Hepatic stellate cell (primary cell): Measurements from ENCODE around the gene SEPTIN6.

ENCODE experiments used
- DNase-seq: peaks from one replicate; pipeline ENCODE4 v3.0.0; 2011; ENCODE audit warnings: low spot score

The SEPTIN6 gene

DNA sequence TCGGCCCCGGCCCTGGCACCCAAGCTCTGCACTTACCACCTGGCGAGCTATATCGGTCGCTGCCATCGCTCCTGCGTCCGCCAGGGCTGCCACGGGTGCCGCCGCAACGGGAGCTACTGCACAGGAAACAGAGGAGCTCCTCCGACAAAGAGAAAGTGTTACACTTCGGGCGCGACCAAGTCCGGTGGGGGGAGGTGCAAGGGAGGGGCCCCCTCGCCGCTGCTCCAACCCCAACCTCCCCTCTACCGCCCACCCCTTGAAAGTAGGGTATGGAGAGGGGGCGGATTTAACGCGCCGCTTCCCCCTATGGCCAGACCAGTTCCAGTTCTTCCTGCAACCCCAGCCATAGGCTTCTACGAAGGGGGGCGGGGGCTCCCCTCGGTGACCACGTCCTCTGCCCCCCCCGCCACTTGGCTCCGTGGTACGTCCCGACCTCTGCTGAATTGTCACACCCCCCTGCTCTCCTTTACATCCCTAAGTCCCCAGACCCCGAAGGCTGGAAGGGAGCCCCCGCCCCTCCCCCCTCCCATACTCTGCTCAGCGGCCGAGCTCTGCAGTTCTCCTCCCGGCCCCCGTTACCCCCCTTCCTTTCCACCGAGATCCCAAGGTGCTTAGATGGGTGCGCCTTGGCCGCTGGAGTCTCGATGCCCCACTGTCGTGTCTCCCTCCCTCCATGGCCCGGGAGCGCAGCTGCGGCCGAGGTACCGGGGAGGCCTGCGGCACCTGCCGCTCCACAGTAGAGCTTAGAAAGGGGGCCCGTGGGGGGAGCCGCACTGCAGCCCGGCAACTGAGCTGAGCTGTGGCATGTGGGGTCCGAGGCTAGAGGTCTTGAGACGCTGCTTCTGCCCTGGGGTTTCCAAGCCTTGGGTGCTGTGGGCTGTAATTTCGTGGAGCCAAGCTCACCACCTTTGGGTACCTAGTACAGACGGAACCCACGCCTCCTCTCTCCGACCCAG, at the start of gene SEPTIN6:
SEPTIN6 (minus strand) TSS at position 129 of the 956 bp plus-strand sequence; CDS start at position 66, 63 bp downstream.
- peak; percentile 65 for DNase-seq

DNA sequence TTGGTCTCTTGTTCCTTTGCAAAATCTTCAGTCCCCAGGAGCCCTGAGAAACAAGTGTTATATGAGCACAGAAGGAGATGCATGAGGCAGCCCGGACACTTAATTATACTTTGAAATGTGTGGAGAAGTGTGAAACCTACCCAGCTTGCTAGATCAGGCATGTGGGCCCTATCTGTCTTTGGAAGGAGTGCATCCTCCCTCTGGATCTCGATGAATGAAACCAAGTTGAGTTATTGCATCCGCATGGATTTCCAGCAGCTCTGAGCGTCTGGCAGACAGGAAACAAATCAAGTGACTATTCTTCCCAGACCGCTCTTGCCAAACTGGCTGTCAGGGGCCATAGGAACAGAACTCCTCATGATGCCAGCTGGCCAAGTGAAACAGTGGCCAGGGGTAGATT, 45.8 kb upstream of the SEPTIN6 start:
- no peak for DNase-seq

DNA sequence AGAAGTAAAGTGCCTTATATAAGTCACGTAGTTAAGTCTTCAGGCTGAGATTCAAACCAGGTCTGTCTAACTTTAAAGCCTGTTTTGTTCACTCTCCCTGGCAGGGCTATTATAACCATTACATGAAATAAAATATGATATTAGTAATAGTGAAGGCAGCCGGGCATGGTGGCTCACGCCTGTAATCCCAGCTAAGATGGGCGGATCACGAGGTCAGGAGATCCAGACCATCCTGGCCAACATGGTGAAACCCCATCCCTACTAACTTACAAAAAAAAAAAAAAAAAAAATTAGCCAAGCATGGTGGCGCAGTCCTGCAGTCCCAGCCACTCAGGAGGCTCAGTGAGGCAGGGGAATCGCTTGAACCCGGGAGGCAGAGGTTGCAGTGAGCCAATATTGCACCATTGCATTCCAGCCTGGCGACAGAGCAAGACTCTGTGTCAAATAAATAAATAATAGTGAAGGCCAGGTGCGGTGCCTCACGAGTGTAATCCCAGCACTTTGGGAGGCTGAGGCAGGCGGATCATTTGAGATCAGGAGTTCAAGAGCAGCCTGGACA, 43.3 kb upstream of the SEPTIN6 start:
- no peak for DNase-seq

DNA sequence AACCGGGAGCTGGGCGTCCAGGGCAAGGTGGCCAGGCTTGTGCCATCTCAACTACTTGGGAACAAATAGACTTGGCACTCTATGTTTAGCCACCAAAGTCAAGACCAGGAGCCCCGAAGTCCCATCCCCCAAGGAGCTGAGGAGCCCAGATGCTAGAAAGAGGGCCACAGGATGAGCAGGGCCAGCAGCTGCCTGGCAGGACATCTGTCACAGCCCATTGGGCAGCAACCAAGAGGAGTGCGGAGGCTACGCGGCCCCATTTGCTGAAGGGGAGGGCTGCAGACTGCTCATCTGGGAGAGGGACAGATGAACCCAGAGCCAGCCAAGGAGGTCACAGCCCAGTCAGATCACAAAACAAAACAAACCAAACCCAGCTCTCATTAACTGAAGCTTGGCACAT, 42.5 kb upstream of the SEPTIN6 start:
- DNase-seq = no peak

- no peak for DNase-seq
Observed at GRCh38 chrX:119734897-119735339, 42.0 kb upstream of the SEPTIN6 start.

- peak; percentile 31 for DNase-seq
Observed at GRCh38 chrX:119729408-119730201, 36.6 kb upstream of the SEPTIN6 start.

DNA sequence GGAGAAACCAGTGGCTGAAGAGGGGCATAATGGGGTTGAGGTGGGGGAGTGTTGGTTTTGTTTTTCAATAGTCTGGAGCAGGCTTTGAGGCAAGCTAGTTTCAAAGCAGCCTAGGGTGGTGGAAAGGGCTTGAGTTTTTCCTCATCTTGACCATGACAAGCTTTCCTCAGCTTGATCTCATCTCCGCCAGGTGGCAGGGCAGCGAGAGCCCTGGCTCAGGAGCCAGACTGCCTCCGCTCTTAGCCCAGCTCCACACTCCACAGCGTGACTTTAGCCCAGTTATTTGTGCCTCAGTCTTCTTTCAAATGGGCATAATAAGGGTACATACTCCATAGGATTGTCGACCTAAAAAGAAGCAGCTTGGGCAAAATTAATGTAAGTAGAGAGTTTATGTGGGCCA, 35.5 kb upstream of the SEPTIN6 start:
- no peak for DNase-seq

DNA sequence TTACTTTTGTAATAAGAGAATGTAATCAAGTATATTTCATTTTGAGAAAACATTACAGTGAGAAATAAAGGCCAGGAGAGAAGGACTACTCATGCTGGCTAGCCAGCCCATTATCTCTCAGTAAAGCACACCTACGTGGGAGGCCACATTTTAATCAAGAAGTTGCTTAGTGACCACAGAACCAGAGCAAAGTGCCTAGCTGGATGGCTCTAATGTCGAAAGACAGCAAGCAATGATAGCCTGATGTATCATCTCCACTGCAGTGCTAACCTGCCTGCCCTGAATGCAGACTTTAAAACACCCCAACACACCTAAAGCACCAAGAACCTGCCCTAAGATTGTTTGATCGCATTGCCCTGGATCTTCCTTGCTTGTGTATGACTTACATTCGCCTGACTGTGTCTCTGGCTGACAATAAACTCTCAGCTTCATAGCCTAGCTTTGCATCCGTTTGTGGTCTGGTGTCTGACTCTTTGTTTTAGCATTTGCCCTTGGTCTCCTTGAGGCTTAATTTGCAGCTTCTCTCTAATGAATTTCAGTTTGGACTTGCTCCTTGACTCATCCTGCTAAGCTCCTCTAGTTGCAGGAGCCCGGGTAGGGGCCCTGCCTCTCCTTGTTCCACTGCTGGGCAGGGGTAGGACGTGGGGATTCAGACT, 34.1 kb upstream of the SEPTIN6 start:
- DNase-seq = no peak

DNA sequence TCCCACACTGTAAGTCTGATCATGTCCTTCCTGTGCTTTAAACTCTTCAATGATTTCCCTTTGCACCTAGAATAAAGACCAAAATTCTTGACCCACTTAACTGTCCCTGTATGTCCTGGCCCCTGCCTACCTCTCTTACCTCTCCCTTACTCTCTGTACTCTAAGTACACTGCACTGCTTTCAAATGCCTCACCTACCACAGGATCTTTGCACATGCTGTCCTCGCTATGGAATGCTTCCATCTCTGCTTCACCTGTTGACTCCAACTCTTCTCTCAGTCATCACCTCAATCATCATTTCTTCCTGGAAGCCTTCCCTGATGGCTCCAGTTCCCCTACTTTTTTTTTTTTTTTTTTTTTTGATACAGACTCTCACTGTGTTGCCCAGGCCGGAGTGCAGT, 29.0 kb upstream of the SEPTIN6 start:
- DNase-seq = no peak

DNA sequence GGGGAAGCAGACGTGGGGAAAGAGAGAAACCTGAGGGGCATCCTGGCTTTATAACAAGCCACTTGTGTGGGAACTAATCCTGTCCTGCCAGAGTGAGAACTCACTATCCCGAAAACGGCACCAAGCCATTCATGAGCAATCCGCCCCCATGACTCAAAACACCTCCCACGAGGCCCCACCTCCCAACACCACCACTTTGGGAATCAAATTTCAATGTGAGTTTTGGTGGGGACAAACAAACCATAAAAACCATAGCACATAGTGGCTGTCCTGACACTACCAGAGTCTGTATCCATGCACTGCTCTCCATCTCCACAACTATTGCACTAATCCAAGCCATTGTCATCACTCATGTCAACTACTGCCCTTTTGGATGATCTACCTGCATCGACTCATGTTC, 28.5 kb upstream of the SEPTIN6 start:
- no peak for DNase-seq

GRCh38 chrX:119709630-119710029, 16.7 kb upstream of the SEPTIN6 start:
- no peak for DNase-seq

DNA sequence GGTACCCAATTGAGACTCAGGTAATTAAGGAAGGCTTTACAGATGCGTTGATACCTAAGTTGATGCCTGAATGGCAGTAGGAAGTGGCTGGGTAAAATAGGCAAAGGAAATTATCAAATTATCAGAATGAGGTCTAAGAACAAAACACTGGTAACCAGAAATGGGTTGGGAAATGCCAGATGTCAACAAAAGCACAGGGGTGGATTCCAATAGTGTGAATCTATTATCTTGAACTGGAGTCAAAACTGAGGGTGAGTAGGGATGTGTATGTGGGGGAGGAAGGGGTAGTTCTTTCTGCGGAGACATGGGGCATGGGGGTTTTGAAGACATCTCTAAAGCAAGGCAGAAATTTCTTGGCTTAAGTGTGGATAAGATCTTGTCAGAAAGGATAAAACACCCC, 16.0 kb upstream of the SEPTIN6 start:
- DNase-seq = no peak

GRCh38 chrX:119706616-119707015, 13.6 kb upstream of the SEPTIN6 start:
- DNase-seq = no peak

- peak; percentile 53 for DNase-seq
Observed at GRCh38 chrX:119698845-119699244, 5.9 kb upstream of the SEPTIN6 start.

- DNase-seq = no peak
Observed at GRCh38 chrX:119696251-119696890, 3.4 kb upstream of the SEPTIN6 start.

GRCh38 chrX:119695535-119696050, 2.6 kb upstream of the SEPTIN6 start:
- DNase-seq = no peak

GRCh38 chrX:119694601-119695534, 1.9 kb upstream of the SEPTIN6 start:
- no peak for DNase-seq

GRCh38 chrX:119693996-119694451, 1.1 kb upstream of the SEPTIN6 start:
- DNase-seq = no peak

DNA sequence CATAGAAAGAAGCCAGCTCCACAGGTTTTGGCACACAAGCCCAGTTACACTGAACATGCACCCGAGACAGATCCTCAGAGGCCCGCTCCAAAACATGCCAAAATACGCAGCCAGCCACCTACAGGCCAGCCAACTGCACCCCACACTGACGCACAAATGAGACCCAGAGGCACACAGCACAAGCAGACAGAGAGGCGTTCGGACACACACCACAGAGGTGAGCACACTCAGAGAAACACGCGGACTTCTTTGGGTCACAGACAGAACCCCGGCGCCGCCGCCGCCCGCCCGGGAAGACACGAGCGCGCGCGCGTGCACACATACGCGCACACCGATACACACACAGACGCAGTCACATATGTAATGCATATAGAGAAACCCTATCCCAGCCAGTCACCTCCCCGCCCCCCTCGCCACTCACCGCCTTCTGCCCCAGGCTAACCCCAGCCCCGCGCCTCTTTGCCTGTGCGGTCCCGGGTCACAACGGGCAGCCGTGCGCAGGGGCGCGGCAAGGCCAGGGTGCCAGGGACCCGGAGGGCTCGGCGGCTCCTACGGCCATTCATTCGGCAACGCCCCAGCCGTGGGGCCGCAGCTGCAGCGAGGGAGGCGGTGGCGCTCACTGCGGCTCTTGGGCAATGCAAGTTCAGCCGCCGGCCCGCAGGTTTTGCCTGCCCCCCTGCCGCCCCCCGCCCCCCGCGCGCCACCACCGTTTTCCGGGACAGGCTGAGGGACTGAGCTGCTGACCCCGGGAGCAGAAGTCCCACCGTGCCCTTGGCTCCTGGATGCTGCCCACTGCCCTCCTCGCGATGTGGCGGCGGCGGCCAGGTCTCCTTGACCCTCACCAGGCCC, 553 bp downstream of the SEPTIN6 start:
- peak; percentile 46 for DNase-seq
